Transverse colon (tissue), 4 donors: Measurements from ENCODE around the gene SHFL. TPM values are rescaled to one million over a fixed set of nuclear protein-coding genes. Genes with fewer than 3 reads are reported as not detected.
A peak's percentile ranks its signal among the peaks of the same experiment; 100 is the strongest.

Source experiments
- DNase-seq: peaks from one replicate; pipeline ENCODE4 v3.0.0-alpha.2; 2019
- H3K27ac ChIP-seq, 4 donors: fragments of 200-600 bp; sonication (generic); 2 replicates each; pipeline ENCODE4 v1.5.1; 2016 to 2018; ENCODE audit warnings: inconsistent platforms in 4 of 4
- H3K27me3 ChIP-seq: fragments of 200-600 bp; sonication (generic); 2 replicates; pipeline ENCODE4 v1.5.1; 2017; ENCODE audit warnings: inconsistent platforms
- H3K36me3 ChIP-seq, 4 donors: fragments of 200-600 bp; sonication (generic); 2 replicates each; pipeline ENCODE4 v1.5.1; 2017 to 2019; ENCODE audit warnings: inconsistent platforms in 4 of 4
- H3K4me1 ChIP-seq, 4 donors: fragments of 200-600 bp; sonication (generic); 2 replicates each; pipeline ENCODE4 v1.5.1; 2017 to 2020; ENCODE audit warnings: inconsistent platforms in 4 of 4
- H3K4me3 ChIP-seq, 4 donors: fragments of 200-600 bp; sonication (generic); 1 replicate in 1 of 4; 2 replicates in 3 of 4; pipeline versions ENCODE4 v1.5.1 to v1.6.1; 2017 to 2019; ENCODE audit warnings: inconsistent platforms in 4 of 4
- H3K9me3 ChIP-seq, 2 donors: fragments of 200-600 bp; sonication (generic); 2 replicates each; pipeline ENCODE4 v1.5.1; 2017 to 2019; ENCODE audit warnings: inconsistent platforms in 2 of 2
- EP300 ChIP-seq: sonication (generic); formaldehyde crosslinking; IDR thresholded peaks from one replicate; pipeline ENCODE4 v1.6.1; 2017; ENCODE audit warnings: antibody characterized with exemption, low read depth
- POLR2A ChIP-seq: fragments of 450-650 bp; IDR thresholded peaks from one replicate; pipeline ENCODE4 v1.6.1; 2016; ENCODE audit warnings: antibody characterized with exemption, mild to moderate bottlenecking, moderate library complexity
- POLR2AphosphoS5 ChIP-seq, 3 donors: sonication (generic); formaldehyde crosslinking; IDR thresholded peaks; one replicate each; pipeline ENCODE4 v1.6.1; 2016; ENCODE audit warnings: antibody characterized with exemption in 3 of 3
- WGBS, 2 donors: methylation state at CpG; one replicate each; pipeline ENCODE4 v1.1.5; 2018; ENCODE audit warnings: low coverage in 1 of 2; 5-methylcytosine and 5-hydroxymethylcytosine counted together
- in situ Hi-C, 4 donors: fragments of 200-750 bp; cut with MboI; loops; one replicate each; pipeline versions ENCODE4 v1.15.0 to v1.15.1; 2017; ENCODE audit warnings: low sequenced_read_pairs in 3 of 4, low pct_ligation_motif_present in 1 of 4, low pct_unique_long_range_greater_than_20kb in 1 of 4
- intact Hi-C: fragments of 100-400 bp; cut with DNase I; formaldehyde crosslinking; loops from one replicate; pipeline ENCODE4 v1.15.1; 2023; ENCODE audit warnings: low total_unique reads
- total RNA-seq, 4 donors: library from RNA; depleted of rRNA; stranded (reverse); fragments of >200 nt; gene quantifications; one replicate each; pipeline ENCODE4 v1.1.0, GENCODE V29; 2016
- TF ChIP-seq, protein P1 (sequence below), 5 experiments: fragments of 200-600 bp in 3 of 5; fragments of 450-650 bp in 2 of 5; sonication (generic) in 3 of 5; IDR thresholded peaks; 1 replicate in 2 of 5; 2 replicates in 3 of 5; pipeline ENCODE4 v1.5.1; 2016 to 2017; ENCODE audit warnings: antibody characterized with exemption in 5 of 5, inconsistent platforms in 3 of 5, mild to moderate bottlenecking in 2 of 5, moderate library complexity in 1 of 5

SHFL gene
- total RNA-seq, 4 donors from 2014 or later = 24.5 to 56.1 (median 39.0) TPM

DNA sequence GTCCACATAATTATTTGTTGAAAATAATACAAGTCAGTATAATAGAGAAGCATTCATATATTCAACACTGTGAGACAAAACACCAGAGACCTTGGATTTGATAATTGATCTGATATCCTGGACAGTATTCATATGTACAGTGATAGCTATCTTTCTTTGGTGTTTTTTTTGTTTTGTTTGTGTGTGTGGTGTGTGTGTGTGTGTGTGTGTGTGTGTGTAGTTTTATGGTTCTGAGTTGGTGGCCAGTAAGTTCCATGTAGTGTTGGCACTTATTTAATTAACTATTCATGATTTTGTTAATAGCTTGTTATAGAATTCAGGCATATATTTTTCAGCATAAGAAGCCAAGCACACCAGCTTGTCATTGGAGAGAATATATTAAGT, 18.0 kb downstream of the SHFL start:
- TF ChIP-seq, protein P1, sequence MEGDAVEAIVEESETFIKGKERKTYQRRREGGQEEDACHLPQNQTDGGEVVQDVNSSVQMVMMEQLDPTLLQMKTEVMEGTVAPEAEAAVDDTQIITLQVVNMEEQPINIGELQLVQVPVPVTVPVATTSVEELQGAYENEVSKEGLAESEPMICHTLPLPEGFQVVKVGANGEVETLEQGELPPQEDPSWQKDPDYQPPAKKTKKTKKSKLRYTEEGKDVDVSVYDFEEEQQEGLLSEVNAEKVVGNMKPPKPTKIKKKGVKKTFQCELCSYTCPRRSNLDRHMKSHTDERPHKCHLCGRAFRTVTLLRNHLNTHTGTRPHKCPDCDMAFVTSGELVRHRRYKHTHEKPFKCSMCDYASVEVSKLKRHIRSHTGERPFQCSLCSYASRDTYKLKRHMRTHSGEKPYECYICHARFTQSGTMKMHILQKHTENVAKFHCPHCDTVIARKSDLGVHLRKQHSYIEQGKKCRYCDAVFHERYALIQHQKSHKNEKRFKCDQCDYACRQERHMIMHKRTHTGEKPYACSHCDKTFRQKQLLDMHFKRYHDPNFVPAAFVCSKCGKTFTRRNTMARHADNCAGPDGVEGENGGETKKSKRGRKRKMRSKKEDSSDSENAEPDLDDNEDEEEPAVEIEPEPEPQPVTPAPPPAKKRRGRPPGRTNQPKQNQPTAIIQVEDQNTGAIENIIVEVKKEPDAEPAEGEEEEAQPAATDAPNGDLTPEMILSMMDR (IDR thresholded peaks at IDR 0.05) = no peak
- TF ChIP-seq POLR2A = no peak
- H3K9me3 ChIP-seq = no peaks in the 10 kb centered on the region
- peak overlapping the region in 1 of 4 donors; percentile 74 for H3K27ac ChIP-seq
- H3K27me3 ChIP-seq = no peaks in the 10 kb centered on the region
- in situ Hi-C loops (loop anchor here in 2 of 4 donors (10.0 to 25.0 kb wide), 2 partner anchors 131 to 133 kb away; partner anchors contain the start of gene S1PR2 (in 2 of the 2)), intact Hi-C loops (no loop called here)
- peaks cover 0 to 12% (median 5%) of the 10 kb centered on the region in 4 donors for H3K36me3 ChIP-seq
- DNase-seq = no peak
- peaks cover 11 to 20% (median 17%) of the 10 kb centered on the region in 4 donors for H3K4me1 ChIP-seq
- H3K4me3 ChIP-seq = no peak overlapping the region

GRCh38 chr19:10104665-10105508, 18.8 kb downstream of the SHFL start:
- Histone ChIP-seq H3K27ac (peak overlapping the region; percentile 46 to 88 (median 80)), H3K9me3 (no peaks in the 10 kb centered on the region), H3K4me1 (peaks cover 11 to 20% (median 17%) of the 10 kb centered on the region in 4 donors), H3K4me3 (no peak overlapping the region), H3K27me3 (no peaks in the 10 kb centered on the region), H3K36me3 (peaks cover 0 to 19% (median 9%) of the 10 kb centered on the region in 4 donors)
- intact Hi-C loops = no loop called here
- in situ Hi-C loops = loop anchor here in 2 of 4 donors (10.0 to 25.0 kb wide), 2 partner anchors 130 to 132 kb away; partner anchors contain the start of gene S1PR2 (in 2 of the 2)
- WGBS, 2 donors = 44 to 70% methylated on average over 7 to 14 of the region's 15 CpGs
- DNase-seq = peak; percentile 58
- TF ChIP-seq, protein P1 (IDR thresholded peaks at IDR 0.05) = no peak
- peak; percentile 15 for TF ChIP-seq POLR2A
- TF ChIP-seq POLR2AphosphoS5 (IDR thresholded peaks at IDR 0.05) = peak in 1 of 3 donors; percentile 20
- no peak for TF ChIP-seq EP300

GRCh38 chr19:10105509-10106099, 19.5 kb downstream of the SHFL start:
- Histone ChIP-seq H3K4me3 (peak overlapping the region in 1 of 4 donors; percentile 67), H3K36me3 (peaks cover 0 to 27% (median 15%) of the 10 kb centered on the region in 4 donors), H3K4me1 (peaks cover 11 to 20% (median 17%) of the 10 kb centered on the region in 4 donors), H3K9me3 (no peaks in the 10 kb centered on the region), H3K27ac (peak overlapping the region; percentile 67 to 88 (median 80)), H3K27me3 (no peaks in the 10 kb centered on the region)
- TF ChIP-seq, protein P1 (IDR thresholded peaks at IDR 0.05) = no peak
- TF ChIP-seq EP300 (no peak), POLR2A (no peak), POLR2AphosphoS5 (IDR thresholded peaks at IDR 0.05) (no peak)
- in situ Hi-C loops (loop anchor here in 2 of 4 donors (10.0 to 25.0 kb wide), 2 partner anchors 129 to 132 kb away; partner anchors contain the start of gene S1PR2 (in 2 of the 2)), intact Hi-C loops (no loop called here)
- peak; percentile 22 for DNase-seq
- WGBS, 2 donors = 39 to 58% methylated on average over 11 to 14 of the region's 16 CpGs
